NB4 (cell line): ENCODE results near the gene TGFA.

ENCODE experiments used
- CTCF ChIP-seq: IDR thresholded peaks from one replicate; pipeline ENCODE4 v1.5.1; 2012; ENCODE audit warnings: low read depth, low read length
- MAX ChIP-seq: IDR thresholded peaks from 2 replicates; pipeline ENCODE4 v1.6.1; 2011; ENCODE audit warnings: low read depth, low read length
- POLR2A ChIP-seq: IDR thresholded peaks from 2 replicates; pipeline ENCODE4 v1.6.1; 2011; ENCODE audit warnings: mild to moderate bottlenecking; ENCODE audit not compliant: insufficient read length; ENCODE audit errors: extremely low read depth

- TF ChIP-seq CTCF, result no peak
- TF ChIP-seq POLR2A, result peak; percentile 15
- TF ChIP-seq MAX, result no peak
Measured at GRCh38 chr2:70523672-70523995, 30.0 kb downstream of the TGFA start.
